HepG2 (cell line): ENCODE measurements around the gene CLRN2. TPM values are rescaled to one million over a fixed set of nuclear protein-coding genes. Genes with fewer than 3 reads are reported as not detected.
A peak's percentile ranks its signal among the peaks of the same experiment; 100 is the strongest.

ENCODE experiments used
- ATAC-seq: fragments of 200-7000 bp; cut with Tn5 transposase; 3 replicates; pipeline ENCODE4 v1.9.1; 2020; ENCODE audit warnings: mild to moderate bottlenecking, moderate library complexity
- BruUV-seq: library from RNA; stranded (reverse); fragments of 400-500 nt; replicated peaks from 2 replicates; lab custom pipeline; 2021; lab: Mats Ljungman, UMichigan
- CTCF ChIA-PET: fragments of 300-600 bp; formaldehyde crosslinking; extraction: SDS; loops from one replicate; lab custom pipeline; 2021; ENCODE audit warnings: low total read pairs, inconsistent platforms, low intra/inter-chr PET ratio; lab: Yijun Ruan, JAX
- POLR2A ChIA-PET: fragments of 350-600 bp; sonication (Branson Sonifier 250); formaldehyde crosslinking; loops from one replicate; lab custom pipeline; 2020; ENCODE audit warnings: antibody characterized with exemption, inconsistent platforms; lab: Yijun Ruan, JAX
- DNase-seq: peaks from one replicate; pipeline ENCODE4 v3.0.0-alpha.2; 2015; ENCODE audit warnings: low spot score
- FAIRE-seq: peaks from 3 replicates; lab custom pipeline; 2011; peaks lifted over from hg19 to GRCh38; lab: Jason Lieb, UNC
- H2AFZ ChIP-seq: one replicate; pipeline ENCODE4 v1.6.1; 2011; ENCODE audit warnings: low read length, inconsistent platforms
- H3K27ac ChIP-seq: fragments of 300-600 bp; 3 replicates; pipeline ENCODE4 v1.8.0; 2011; ENCODE audit warnings: mixed run types, mild to moderate bottlenecking, mixed read lengths, low read length, inconsistent platforms; ENCODE audit not compliant: insufficient read depth; ENCODE audit errors: extremely low read length
- H3K27me3 ChIP-seq, 2 experiments: fragments of 200-600 bp in 1 of 2; 2 replicates in 1 of 2; 3 replicates in 1 of 2; pipeline versions ENCODE4 v1.6.0 to v1.8.0; 2011; ENCODE audit warnings: low read length in 2 of 2, mild to moderate bottlenecking in 2 of 2, moderate library complexity in 2 of 2, inconsistent platforms in 1 of 2; ENCODE audit not compliant: insufficient read depth in 2 of 2, control insufficient read depth in 1 of 2
- H3K36me3 ChIP-seq, 2 experiments: fragments of 200-600 bp in 1 of 2; replicated peaks in 1 of 2; 2 replicates in 1 of 2; 3 replicates in 1 of 2; pipeline versions ENCODE4 v1.5.1 to v1.8.0; 2011; ENCODE audit warnings: low read length in 2 of 2, inconsistent platforms in 1 of 2; ENCODE audit not compliant: insufficient read depth in 2 of 2, control insufficient read depth in 1 of 2
- H3K4me1 ChIP-seq: 2 replicates; pipeline ENCODE4 v1.5.1; 2012; ENCODE audit warnings: low read length, inconsistent platforms; ENCODE audit not compliant: insufficient read depth
- H3K4me2 ChIP-seq: 2 replicates; pipeline ENCODE4 v1.6.0; 2011; ENCODE audit warnings: low read depth, low read length, inconsistent platforms
- H3K4me3 ChIP-seq, 3 experiments: fragments of 200-600 bp in 1 of 3; sonication (generic), shearing (Covaris generic) in 1 of 3; replicated peaks in 1 of 3; 2 replicates each; pipeline ENCODE4 v1.5.1; 2011 to 2016; ENCODE audit warnings: low read length in 3 of 3, inconsistent platforms in 2 of 3, low read depth in 2 of 3, mild to moderate bottlenecking in 2 of 3, control low read depth in 1 of 3, mixed read lengths in 1 of 3; ENCODE audit not compliant: insufficient read depth in 1 of 3
- H3K79me2 ChIP-seq: one replicate; pipeline ENCODE4 v1.6.1; 2011; ENCODE audit warnings: low read length, inconsistent platforms; ENCODE audit not compliant: insufficient read depth
- H3K9ac ChIP-seq: 2 replicates; pipeline ENCODE4 v1.6.0; 2011; ENCODE audit warnings: mild to moderate bottlenecking, low read depth, low read length, inconsistent platforms; ENCODE audit not compliant: insufficient read depth
- H3K9me3 ChIP-seq: 2 replicates; pipeline ENCODE4 v1.5.1; 2012; ENCODE audit warnings: mild to moderate bottlenecking, low read length
- H4K20me1 ChIP-seq: 2 replicates; pipeline ENCODE4 v1.6.0; 2011; ENCODE audit warnings: inconsistent platforms, mild to moderate bottlenecking, low read length, moderate library complexity; ENCODE audit not compliant: insufficient read depth
- BRCA1 ChIP-seq: sonication (generic); formaldehyde crosslinking; IDR thresholded peaks from 2 replicates; pipeline ENCODE4 v1.4.0; 2020; ENCODE audit warnings: missing genetic modification reagents
- NFIC ChIP-seq: IDR thresholded peaks from 2 replicates; pipeline ENCODE4 v1.6.1; 2012; ENCODE audit warnings: mild to moderate bottlenecking, low read length, inconsistent platforms
- POLR2G ChIP-seq: fragments of 200-400 bp; formaldehyde crosslinking; IDR thresholded peaks from 2 replicates; pipeline ENCODE4 v1.6.1; 2018; ENCODE audit warnings: mild to moderate bottlenecking, low read depth, low read length, moderate library complexity
- RBAK ChIP-seq: sonication (generic); formaldehyde crosslinking; IDR thresholded peaks from 2 replicates; pipeline ENCODE4 v1.5.1; 2020; ENCODE audit warnings: mild to moderate bottlenecking, missing genetic modification reagents
- RBM22 ChIP-seq: fragments of 200-400 bp; formaldehyde crosslinking; optimal IDR thresholded peaks from 2 replicates; pipeline ENCODE3; 2017; ENCODE audit warnings: mild to moderate bottlenecking, low read length, moderate library complexity
- SMAD9 ChIP-seq: sonication (generic); formaldehyde crosslinking; IDR thresholded peaks from 2 replicates; pipeline ENCODE4 v1.5.1; 2020; ENCODE audit warnings: mild to moderate bottlenecking, missing genetic modification reagents
- THAP11 ChIP-seq: IDR thresholded peaks from 2 replicates; pipeline ENCODE4 v1.6.1; 2016; ENCODE audit warnings: missing biosample characterization, missing genetic modification reagents
- ZBTB20 ChIP-seq: sonication (generic); formaldehyde crosslinking; IDR thresholded peaks from 2 replicates; pipeline ENCODE4 v1.8.1; 2023; ENCODE audit warnings: missing genetic modification reagents, low read depth, mild to moderate bottlenecking, borderline replicate concordance
- ZFP41 ChIP-seq: sonication (generic); formaldehyde crosslinking; IDR thresholded peaks from 2 replicates; pipeline ENCODE4 v1.4.0; 2020; ENCODE audit warnings: mild to moderate bottlenecking, missing genetic modification reagents, borderline replicate concordance
- ZNF550 ChIP-seq: sonication (generic); formaldehyde crosslinking; IDR thresholded peaks from 2 replicates; pipeline ENCODE4 v1.4.0; 2020; ENCODE audit warnings: mild to moderate bottlenecking, missing genetic modification reagents, borderline replicate concordance
- ZNF839 ChIP-seq: sonication (generic); formaldehyde crosslinking; IDR thresholded peaks from 2 replicates; pipeline ENCODE4 v1.4.0; 2020; ENCODE audit warnings: missing genetic modification reagents, mild to moderate bottlenecking, borderline replicate concordance
- WGBS: methylation state at CpG from one replicate; pipeline ENCODE4 v1.1.6; 2017; ENCODE audit warnings: low lambda C conversion rate; 5-methylcytosine and 5-hydroxymethylcytosine counted together
- in situ Hi-C: cut with HindIII; loops from 2 replicates; pipeline ENCODE4 v1.10.0; 2017; ENCODE audit warnings: low pct_unique_long_range_greater_than_20kb; ENCODE audit not compliant: extremely low pct_ligation_motif_present
- intact Hi-C: fragments of 100-400 bp; cut with micrococcal nuclease; formaldehyde crosslinking; loops from one replicate; pipeline ENCODE4 v1.10.0; 2022; ENCODE audit not compliant: unreplicated experiment
- polyA plus RNA-seq, 8 experiments: library from polyadenylated mRNA; depleted of rRNA in 3 of 8; stranded (reverse) in 7 of 8; unstranded in 1 of 8; fragments of >200 nt; fragmentation: Illumina TruSeq in 4 of 8; extraction: Trizol in 4 of 8; gene quantifications; 2 replicates each; pipeline versions ENCODE4 v1.2.1 to v1.2.3, GENCODE V29; 2011 to 2016; ENCODE audit warnings: low read depth in 4 of 8, missing spikeins in 1 of 8, mixed read lengths in 1 of 8; ENCODE audit not compliant: insufficient read depth in 1 of 8
- total RNA-seq, 5 experiments: library from RNA; depleted of rRNA; stranded (reverse); fragments of >200 nt; fragmentation: Illumina TruSeq; extraction: Trizol; gene quantifications; 2 replicates each; pipeline ENCODE4 v1.2.3, GENCODE V29; 2016; ENCODE audit warnings: low read depth in 1 of 5
- TF ChIP-seq, protein P1 (sequence below): sonication (generic); formaldehyde crosslinking; IDR thresholded peaks from 2 replicates; pipeline ENCODE4 v1.4.0; 2020; ENCODE audit warnings: missing genetic modification reagents
- TF ChIP-seq, protein P2 (sequence below): sonication (generic); formaldehyde crosslinking; IDR thresholded peaks from 2 replicates; pipeline ENCODE4 v1.4.0; 2020; ENCODE audit warnings: mild to moderate bottlenecking, low read depth, missing genetic modification reagents
- TF ChIP-seq, protein P3 (sequence below): IDR thresholded peaks from 2 replicates; pipeline ENCODE4 v1.6.1; 2018; ENCODE audit warnings: missing genetic modification reagents
- TF ChIP-seq, protein P4 (sequence below): sonication (generic); formaldehyde crosslinking; IDR thresholded peaks from 2 replicates; pipeline ENCODE4 v1.8.0; 2022; ENCODE audit warnings: missing genetic modification reagents, mild to moderate bottlenecking, inconsistent platforms, borderline replicate concordance
- TF ChIP-seq, protein P5 (sequence below): sonication (generic); formaldehyde crosslinking; IDR thresholded peaks from 2 replicates; pipeline ENCODE4 v1.5.0; 2020; ENCODE audit warnings: mild to moderate bottlenecking, missing genetic modification reagents
- TF ChIP-seq, protein P6 (sequence below): sonication (generic); formaldehyde crosslinking; IDR thresholded peaks from 2 replicates; pipeline ENCODE4 v1.5.0; 2020; ENCODE audit warnings: mild to moderate bottlenecking, low read depth, missing genetic modification reagents, borderline replicate concordance

Gene CLRN2
- total and polyA plus RNA-seq, 2 of the 13 experiments (the other 11 are each of a cell fraction or from before 2014, with no cell fraction given), result not detected

DNA sequence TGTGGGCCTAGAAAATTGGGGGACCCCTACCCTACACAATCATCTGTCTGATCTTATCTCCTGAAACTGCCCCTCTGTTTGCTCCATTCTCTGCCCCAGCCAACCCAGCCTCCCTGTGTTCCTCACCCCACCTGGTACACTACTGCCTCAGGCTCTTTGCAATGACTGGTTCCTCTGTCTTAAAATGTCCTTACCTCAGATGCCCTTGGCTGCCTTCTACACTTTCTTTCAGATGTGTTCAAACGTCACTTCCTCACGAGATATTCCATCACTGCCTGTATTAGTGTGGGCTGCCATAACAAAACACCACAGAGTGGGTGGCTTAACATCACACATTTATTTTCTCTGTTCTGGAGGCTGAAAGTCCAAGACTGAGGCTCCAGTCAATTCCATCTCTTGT lies 32.2 kb upstream of the CLRN2 start:
- CTCF ChIA-PET, result no interaction called here
- intact Hi-C loops (no loop called here), in situ Hi-C loops (no loop called here)
- no peak overlapping the region for H3K4me2 ChIP-seq
- H3K79me2 ChIP-seq, result no peaks in the 10 kb centered on the region
- no peak overlapping the region for H3K27ac ChIP-seq
- no peak overlapping the region for H3K9ac ChIP-seq
- BruUV-seq, result no TSS peak
- no peak for FAIRE-seq
- H4K20me1 ChIP-seq, result no peaks in the 10 kb centered on the region
- H3K4me3 ChIP-seq, result no peak overlapping the region
- H3K4me1 ChIP-seq, result peaks cover 23% of the 10 kb centered on the region
- ATAC-seq, result no peak
- WGBS, result 93% methylated on average over 2 of the region's 2 CpGs
- no peak for DNase-seq
- no peak overlapping the region for H2AFZ ChIP-seq
- no peaks in the 10 kb centered on the region for H3K27me3 ChIP-seq
- peaks cover 9 to 18% of the 10 kb centered on the region in 2 experiments; a peak in 4 of 5 replicates for H3K36me3 ChIP-seq
- 0 out of 2 replicates have a peak, but pooled peaks cover 5% of the 10 kb centered on the region for H3K9me3 ChIP-seq
- POLR2A ChIA-PET, result no interaction called here
- no peak for TF ChIP-seq THAP11 (CRISPR knock-in tag)
- no peak for TF ChIP-seq ZNF839 (CRISPR knock-in tag)
- no peak for TF ChIP-seq ZBTB20 (CRISPR knock-in tag)
- TF ChIP-seq, protein P1, sequence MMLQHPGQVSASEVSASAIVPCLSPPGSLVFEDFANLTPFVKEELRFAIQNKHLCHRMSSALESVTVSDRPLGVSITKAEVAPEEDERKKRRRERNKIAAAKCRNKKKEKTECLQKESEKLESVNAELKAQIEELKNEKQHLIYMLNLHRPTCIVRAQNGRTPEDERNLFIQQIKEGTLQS (CRISPR knock-in tag), result no peak
- TF ChIP-seq POLR2G, result 0 out of 2 replicates have a peak, but pooled peaks have one; percentile 17
- TF ChIP-seq ZFP41 (CRISPR knock-in tag), result no peak
- TF ChIP-seq BRCA1 (CRISPR knock-in tag), result no peak
- TF ChIP-seq, protein P2, sequence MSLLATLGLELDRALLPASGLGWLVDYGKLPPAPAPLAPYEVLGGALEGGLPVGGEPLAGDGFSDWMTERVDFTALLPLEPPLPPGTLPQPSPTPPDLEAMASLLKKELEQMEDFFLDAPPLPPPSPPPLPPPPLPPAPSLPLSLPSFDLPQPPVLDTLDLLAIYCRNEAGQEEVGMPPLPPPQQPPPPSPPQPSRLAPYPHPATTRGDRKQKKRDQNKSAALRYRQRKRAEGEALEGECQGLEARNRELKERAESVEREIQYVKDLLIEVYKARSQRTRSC (CRISPR knock-in tag), result no peak
- no peak for TF ChIP-seq ZNF550 (CRISPR knock-in tag)
- TF ChIP-seq, protein P3, sequence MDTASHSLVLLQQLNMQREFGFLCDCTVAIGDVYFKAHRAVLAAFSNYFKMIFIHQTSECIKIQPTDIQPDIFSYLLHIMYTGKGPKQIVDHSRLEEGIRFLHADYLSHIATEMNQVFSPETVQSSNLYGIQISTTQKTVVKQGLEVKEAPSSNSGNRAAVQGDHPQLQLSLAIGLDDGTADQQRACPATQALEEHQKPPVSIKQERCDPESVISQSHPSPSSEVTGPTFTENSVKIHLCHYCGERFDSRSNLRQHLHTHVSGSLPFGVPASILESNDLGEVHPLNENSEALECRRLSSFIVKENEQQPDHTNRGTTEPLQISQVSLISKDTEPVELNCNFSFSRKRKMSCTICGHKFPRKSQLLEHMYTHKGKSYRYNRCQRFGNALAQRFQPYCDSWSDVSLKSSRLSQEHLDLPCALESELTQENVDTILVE, result no peak
- no peak for TF ChIP-seq NFIC
- TF ChIP-seq, protein P4, sequence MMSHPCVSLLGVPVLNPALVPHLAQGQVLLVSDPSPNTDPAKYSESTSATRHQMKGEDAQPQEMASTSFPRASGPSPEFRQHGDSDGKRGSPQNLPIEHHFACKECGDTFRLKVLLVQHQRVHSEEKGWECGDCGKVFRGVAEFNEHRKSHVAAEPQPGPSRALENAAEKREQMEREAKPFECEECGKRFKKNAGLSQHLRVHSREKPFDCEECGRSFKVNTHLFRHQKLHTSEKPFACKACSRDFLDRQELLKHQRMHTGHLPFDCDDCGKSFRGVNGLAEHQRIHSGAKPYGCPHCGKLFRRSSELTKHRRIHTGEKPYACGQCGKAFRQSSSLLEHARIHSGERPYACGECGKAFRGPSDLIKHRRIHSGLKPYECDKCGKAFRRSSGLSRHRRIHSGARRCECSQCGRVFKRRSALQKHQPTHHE (CRISPR knock-in tag), result no peak
- TF ChIP-seq, protein P5, sequence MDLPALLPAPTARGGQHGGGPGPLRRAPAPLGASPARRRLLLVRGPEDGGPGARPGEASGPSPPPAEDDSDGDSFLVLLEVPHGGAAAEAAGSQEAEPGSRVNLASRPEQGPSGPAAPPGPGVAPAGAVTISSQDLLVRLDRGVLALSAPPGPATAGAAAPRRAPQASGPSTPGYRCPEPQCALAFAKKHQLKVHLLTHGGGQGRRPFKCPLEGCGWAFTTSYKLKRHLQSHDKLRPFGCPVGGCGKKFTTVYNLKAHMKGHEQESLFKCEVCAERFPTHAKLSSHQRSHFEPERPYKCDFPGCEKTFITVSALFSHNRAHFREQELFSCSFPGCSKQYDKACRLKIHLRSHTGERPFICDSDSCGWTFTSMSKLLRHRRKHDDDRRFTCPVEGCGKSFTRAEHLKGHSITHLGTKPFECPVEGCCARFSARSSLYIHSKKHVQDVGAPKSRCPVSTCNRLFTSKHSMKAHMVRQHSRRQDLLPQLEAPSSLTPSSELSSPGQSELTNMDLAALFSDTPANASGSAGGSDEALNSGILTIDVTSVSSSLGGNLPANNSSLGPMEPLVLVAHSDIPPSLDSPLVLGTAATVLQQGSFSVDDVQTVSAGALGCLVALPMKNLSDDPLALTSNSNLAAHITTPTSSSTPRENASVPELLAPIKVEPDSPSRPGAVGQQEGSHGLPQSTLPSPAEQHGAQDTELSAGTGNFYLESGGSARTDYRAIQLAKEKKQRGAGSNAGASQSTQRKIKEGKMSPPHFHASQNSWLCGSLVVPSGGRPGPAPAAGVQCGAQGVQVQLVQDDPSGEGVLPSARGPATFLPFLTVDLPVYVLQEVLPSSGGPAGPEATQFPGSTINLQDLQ (CRISPR knock-in tag), result no peak
- TF ChIP-seq RBM22, result peak; percentile 30
- TF ChIP-seq RBAK (CRISPR knock-in tag), result no peak
- TF ChIP-seq, protein P6, sequence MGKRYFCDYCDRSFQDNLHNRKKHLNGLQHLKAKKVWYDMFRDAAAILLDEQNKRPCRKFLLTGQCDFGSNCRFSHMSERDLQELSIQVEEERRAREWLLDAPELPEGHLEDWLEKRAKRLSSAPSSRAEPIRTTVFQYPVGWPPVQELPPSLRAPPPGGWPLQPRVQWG (CRISPR knock-in tag), result no peak
- no peak for TF ChIP-seq SMAD9
